Fibroblast of peridontal ligament (primary cell): ENCODE measurements around the gene NKTR.
A peak's percentile ranks its signal among the peaks of the same experiment; 100 is the strongest.
"Not testable (repeated sequence)": the region's sequence is repeated elsewhere in the genome, so short reads cannot be mapped to it uniquely, and the experiment has no call there.

Source experiments
- DNase-seq: peaks from one replicate; pipeline ENCODE4 v3.0.0-alpha.2; 2010; ENCODE audit errors: extremely low read depth

Gene NKTR

DNA sequence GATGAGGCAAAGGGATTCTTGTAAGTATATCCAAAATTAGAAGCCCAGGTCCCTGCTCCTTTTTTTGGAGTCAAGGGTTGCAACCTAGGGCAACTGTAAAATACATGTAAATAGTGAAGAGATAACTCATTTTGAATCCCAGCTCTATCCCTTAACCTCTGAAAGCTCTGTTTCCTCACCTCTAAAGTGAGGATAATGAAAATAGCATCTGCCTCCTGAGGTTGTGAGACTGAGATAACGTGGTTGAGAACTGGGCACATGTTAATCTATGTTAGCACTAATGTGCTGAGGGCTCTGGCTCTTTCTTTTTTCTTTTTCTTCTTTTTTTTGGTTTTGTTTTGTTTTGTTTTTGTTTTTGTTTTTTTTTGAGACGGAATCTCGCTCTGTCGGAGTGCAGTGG is 4.8 kb upstream of the NKTR start:
- no peak for DNase-seq

DNA sequence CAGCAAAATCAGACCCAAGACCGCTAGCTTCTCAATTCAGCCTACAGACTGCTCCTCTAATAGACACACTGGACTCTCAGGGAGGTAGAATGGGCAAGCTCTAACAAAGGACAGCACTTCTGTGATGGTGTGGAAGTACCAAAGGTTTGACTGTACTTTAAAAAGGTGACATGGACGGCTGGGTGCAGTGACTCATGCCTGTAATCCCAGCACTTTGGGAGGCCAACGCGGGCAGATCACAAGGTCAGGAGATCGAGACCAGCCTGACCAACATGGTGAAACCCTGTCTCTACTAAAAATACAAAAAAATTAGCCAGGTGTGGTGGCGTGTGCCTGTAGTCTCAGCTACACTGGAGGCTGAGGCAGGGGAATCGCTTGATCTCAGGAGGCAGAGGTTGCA is 3.4 kb upstream of the NKTR start:
- DNase-seq = not testable (repeated sequence)

DNA sequence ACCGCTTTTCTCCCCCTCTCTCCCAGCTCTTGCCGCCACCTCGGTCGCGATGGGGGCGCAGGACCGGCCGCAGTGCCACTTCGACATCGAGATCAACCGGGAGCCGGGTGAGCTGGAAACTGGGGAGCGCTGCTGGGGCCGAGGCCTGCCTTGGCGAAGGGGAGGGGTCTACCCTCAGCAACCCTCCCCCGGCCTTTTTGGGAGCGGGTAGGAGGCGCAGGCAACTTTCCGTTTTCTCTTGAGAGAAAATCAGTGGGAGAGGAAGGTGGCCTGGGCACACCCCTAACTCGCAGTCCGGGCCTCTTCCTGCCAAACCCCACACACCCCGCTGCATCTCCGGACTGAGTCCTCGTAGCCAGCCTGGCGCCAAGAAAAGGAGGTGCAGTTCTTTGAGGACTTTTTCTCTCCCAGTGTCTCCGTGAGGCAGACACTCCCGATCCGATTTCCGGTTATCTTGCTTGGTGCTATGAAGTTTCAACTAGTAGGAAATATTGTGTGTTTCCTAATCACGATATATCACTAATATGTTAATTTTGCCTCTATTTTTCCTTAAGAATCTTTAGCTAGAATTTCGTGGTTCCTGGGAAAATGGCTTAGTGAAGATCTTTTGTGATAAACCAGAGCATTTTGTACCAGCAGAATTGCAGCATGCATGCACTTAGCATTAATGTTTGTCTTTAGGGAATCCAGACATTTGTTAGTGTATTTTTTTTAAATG is 631 bp downstream of the NKTR start:
- DNase-seq = peak; percentile 54

DNA sequence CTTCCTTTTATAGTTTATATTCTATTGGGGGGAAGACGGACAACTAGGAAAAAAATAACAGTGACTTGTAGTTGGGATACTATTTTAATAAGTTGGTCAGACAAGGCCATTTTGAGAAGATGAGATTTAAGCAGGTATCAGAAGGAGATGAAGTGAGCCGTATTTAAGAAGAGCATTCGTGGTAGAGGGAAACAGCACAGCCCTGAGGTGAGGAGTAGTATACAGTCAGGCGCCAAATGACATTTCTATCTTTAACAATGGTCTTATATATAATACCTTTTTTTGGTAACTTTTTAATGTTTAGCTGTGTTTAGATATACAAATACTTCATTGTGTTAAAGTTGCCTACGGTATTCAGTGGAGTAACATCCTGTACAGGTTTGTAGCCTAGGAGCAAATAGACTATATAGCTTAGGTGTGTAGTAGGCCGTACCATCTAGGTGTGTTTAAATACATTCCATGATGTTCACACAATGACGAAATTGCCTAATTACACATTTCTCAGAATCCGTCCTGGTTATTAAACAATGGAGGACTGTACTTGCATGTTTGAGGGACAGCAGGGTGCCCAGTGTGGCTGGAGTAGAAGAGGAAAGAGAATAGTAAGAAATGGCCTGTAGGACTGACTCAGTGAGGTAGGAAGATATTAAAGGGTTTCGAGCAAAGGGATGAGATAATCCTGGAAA is 1.6 kb downstream of the NKTR start:
- DNase-seq = no peak

DNA sequence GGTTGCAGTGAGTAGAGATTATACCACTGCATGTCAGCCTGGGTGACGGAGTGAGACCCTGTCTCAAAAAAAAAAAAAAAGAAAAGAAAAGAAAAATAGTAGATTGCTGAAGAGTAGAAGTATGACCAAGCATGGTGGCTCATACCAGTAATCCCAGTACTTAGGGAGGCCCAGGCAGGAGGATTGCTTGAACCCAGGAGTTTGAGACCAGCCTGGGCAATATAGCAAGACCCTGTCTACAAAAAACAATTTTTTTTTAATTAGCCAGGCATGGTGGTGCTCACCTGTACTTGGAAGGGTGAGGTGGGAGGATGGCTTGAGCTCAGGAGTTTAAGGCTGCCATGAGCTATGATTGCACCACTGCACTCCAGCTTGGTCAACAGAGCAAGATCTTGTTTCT is 2.5 kb downstream of the NKTR start:
- DNase-seq = no peak

DNA sequence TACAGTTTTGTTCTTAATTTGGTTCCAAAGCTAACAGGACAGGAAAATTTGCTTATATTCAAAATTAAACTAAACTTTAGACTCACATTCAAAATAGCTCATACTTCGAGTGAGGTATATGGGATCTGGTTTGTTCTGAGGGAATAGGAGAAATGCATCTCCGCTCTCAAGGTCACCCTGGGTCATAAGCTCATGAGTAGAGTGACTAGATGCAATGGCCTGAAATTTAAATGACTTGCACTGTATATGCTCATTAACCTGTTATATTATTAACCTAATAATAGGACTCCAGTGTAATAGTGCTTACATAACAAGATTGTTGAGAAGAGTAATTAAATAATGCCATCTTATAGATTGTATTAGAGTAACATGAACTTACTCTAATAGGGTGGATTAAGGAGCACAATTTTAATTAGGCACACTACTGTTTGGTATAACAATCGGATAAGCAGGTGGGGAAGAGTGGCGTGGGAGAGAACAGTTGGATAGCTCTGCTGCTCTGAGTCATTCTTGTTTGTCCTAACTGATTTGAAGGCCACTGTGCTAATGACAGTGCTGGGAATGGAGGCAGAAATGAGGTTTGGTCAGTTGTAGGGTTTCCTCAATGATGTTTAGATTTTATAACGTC is 5.2 kb downstream of the NKTR start:
- DNase-seq = no peak

DNA sequence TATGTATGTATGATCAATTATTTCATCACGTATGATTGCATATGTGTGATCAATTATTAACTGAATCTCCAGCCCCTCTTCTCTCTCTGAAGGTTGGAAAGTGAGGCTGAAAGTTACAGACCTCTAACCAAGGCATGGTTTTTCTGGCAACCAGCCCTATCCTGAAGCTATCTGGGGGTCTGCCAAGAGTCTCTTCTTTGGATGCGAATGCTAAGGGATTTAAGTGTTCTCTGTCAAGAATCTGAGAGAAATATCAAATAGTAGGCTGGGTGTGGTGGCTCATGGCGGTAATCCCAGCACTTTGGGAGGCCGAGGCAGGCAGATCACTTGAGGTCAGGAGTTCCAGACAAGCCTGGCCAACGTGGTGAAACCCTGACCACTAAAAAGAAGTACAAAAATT is 8.1 kb downstream of the NKTR start:
- peak; percentile 33 for DNase-seq

DNA sequence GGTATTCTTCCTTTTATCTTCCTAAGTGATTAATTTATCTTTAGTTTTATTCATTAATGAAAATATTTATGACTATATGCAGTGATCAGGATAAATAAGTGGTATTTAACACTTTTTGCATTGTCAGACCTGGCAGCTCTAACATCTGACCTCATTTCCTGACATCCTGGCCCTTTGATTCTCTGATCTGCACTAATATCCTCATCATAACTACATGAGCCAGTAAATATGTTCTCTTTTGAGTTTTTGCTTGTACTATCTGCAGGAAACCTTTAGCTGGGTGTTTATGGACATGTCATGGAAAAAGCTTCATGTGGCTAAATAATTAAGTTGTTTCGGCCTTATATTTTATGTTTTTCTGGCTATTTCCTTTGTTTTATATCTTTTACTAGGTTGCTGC is 10.5 kb downstream of the NKTR start:
- no peak for DNase-seq

DNA sequence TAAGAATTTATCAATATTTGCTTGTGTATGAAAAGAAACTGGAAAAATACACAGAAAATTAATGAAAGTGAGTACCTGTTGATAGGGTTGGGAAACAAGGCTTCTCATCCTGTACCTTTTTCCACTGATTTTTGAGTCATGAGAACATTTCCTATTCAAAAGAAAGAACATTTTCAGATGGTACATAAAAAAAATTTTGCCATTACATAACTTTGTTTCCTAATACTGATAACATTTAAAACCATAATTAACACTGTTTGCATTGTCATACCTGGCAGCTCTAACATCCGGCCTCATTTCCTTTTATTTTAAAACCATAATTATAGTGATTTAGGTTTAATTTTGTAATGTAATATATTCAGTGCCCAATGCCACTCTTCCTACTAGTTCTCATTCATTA is 11.7 kb downstream of the NKTR start:
- DNase-seq = no peak

DNA sequence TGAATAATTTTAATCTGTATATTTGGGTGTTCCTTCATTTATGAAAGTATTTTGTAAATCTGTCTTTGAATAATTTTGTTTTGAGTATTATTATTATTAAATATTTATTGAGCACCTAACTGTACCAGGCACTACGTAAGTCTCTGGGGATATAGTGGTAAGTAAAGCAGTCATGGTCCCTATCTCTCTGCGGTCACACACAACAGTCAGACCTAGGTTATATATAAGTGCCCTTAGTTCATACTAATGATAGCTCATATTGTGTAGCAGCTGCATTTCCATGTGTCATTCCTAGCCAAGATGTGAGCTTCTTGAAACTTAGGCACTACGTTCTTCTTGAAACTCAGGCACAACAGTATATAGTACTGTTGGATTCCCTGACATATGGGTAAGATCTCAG is 12.4 kb downstream of the NKTR start:
- no peak for DNase-seq

DNA sequence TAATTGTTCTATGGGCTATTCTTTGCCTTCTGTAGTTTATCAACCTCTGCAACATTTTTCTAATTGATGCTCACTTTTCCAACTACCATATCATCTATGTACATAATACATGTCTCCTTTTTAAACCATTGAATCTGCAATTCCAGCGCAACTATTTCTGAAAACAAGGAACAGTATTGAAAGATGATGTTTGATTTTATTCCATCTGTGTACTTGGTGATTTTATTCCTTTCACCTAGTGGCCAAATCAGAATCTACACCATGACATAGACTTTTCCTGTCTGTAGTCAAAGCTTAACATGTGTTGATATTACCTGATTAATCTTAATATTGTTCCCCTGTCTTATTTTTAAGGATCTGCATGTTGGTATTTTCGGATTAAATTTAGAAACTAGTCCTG is 13.0 kb downstream of the NKTR start:
- DNase-seq = no peak

DNA sequence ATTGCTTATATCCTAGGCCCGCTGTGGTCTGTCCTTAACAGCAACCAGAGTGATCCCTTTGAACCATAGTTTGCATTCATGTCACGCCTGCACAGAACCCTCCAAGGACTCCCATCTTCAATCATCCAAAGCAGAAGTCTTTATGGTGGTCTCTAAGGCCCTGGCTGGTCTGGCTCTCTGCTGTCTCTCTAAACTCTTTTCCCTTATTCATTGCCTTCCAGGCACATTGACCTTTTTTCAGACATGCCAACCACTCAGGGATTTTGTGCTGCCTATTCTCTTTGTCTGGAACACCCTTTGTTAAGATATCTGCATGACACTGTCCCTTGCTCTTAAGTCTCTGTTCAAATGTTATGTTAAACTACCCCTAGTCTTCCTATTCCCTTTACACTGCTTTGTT is 31.1 kb downstream of the NKTR start:
- no peak for DNase-seq

DNA sequence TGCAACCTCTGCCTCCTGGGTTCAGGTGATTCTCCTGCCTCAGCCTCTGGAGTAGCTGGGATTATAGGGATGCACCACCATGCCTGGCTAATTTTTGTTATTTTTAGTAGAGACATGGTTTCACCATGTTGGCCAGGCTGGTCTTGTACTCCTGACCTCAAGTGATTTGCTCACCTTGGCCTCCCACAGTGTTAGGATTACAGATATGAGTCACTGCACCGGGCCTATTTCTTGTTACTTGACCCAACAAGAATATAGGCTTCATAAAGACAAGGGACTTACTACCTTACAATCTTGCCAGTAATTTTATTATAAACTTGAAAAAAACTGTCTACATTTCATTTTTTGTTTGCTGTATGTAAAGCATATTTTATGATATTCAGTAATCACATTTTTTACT is 31.7 kb downstream of the NKTR start:
- DNase-seq = no peak

DNA sequence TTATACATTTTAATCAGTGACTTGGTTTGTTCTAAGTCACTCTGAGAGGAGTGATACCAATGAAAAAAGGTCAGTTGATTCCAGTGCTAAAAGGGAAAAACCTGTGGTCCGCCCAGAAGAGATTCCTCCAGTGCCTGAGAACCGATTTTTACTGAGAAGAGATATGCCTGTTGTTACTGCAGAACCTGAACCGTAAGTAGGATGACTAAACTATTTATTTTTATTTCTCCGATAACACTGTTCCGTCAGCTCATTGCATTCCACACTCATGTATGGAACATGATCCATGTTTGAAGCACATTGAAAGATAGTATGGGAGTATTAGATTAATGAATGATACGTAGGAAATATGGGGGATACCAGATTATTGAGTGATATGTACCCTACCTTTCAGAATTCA is 33.1 kb downstream of the NKTR start:
- no peak for DNase-seq

DNA sequence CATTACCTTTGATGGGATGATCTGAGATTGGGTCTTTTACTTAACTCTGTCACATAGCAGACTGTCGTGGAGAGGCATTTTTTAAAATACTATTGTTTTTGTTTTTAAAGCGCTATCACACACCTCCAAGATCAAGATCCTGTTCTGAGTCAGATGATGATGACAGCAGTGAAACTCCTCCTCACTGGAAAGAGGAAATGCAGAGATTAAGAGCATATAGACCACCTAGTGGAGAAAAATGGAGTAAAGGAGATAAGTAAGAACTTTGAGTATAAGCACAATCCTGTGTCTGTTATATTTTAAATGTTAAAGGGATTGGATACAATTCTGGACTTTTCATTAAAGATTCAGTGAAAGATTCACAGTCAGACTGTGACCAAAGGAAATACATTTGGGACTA is 34.6 kb downstream of the NKTR start:
- DNase-seq = peak; percentile 19

DNA sequence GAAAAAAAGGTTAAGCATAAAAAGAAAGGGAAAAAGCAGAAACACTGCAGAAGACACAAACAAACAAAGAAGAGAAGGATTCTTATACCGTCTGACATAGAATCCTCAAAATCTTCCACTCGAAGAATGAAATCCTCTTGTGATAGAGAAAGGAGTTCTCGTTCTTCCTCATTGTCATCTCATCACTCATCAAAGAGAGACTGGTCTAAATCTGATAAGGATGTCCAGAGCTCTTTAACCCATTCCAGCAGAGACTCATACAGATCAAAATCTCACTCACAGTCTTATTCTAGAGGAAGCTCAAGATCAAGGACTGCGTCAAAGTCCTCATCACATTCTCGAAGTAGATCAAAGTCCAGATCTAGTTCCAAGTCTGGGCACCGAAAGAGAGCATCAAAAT is 36.5 kb downstream of the NKTR start:
- no peak for DNase-seq

DNA sequence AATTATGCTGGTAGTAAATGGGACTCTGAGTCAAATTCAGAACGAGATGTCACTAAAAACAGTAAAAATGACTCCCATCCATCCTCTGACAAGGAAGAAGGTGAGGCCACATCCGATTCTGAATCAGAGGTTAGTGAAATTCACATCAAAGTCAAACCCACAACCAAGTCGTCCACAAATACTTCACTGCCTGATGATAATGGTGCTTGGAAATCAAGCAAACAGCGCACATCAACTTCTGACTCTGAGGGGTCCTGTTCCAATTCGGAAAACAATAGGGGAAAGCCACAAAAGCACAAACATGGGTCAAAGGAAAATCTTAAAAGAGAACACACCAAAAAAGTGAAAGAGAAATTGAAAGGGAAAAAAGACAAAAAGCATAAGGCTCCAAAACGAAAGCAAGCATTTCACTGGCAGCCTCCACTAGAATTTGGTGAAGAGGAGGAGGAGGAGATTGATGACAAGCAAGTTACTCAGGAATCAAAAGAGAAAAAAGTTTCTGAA is 37.9 kb downstream of the NKTR start:
- peak; percentile 55 for DNase-seq

DNA sequence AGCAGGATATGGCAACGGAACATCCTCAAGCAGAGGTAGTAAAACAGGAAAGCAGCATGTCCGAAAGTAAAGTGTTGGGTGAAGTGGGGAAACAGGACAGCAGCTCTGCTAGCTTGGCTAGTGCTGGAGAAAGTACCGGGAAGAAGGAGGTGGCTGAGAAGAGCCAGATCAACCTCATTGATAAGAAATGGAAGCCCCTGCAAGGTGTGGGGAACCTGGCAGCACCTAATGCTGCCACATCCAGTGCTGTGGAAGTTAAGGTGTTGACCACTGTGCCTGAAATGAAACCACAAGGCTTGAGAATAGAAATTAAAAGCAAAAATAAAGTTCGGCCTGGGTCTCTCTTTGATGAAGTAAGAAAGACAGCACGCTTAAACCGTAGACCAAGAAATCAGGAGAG is 38.7 kb downstream of the NKTR start:
- no peak for DNase-seq

DNA sequence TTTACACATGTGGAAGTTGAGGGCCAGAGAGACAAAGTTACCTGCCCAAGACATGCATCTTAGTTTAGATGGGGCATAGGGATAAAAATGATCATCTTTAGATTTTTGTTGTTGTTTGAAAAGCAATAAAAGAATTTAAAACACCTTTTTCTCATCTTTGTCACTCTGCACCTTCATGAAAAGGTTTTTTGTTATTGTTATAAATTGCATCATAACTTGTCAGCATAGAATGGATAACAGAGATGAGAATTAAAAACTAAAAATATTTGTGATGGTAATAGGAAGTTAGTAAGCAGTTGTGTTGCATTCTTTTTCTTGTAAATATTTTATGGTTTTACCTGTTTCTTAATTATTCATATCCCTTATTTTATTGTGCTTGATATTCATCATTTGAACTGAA is 39.6 kb downstream of the NKTR start:
- DNase-seq = no peak

DNA sequence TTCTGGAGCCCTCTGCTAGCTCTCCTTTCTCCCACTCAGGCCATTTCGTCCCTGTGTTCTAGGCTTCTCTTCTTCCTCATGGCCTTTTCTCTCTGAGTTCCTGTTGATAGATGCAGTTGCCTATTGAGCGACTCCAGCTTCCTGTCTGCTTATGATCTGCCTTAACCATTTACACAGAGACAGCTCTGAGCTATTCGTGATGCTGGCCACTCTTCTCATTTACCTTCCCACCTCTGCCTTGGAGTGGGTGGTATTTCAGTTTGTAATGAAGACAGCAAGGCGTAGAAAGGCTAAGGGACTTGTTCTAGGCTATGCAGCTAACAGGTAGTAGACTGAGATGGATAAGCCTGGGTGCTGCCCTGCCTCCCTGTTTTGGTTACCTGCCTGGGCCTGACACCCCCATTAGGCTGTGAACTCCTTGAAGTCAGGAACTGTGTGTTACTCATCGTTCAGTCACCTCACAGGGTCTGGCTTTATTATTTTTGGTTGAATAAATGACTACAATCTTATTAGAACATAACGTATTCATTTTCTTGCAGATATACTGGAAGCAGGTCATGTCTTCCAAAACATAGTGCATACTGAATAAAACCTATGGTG is 40.4 kb downstream of the NKTR start:
- no peak for DNase-seq

DNA sequence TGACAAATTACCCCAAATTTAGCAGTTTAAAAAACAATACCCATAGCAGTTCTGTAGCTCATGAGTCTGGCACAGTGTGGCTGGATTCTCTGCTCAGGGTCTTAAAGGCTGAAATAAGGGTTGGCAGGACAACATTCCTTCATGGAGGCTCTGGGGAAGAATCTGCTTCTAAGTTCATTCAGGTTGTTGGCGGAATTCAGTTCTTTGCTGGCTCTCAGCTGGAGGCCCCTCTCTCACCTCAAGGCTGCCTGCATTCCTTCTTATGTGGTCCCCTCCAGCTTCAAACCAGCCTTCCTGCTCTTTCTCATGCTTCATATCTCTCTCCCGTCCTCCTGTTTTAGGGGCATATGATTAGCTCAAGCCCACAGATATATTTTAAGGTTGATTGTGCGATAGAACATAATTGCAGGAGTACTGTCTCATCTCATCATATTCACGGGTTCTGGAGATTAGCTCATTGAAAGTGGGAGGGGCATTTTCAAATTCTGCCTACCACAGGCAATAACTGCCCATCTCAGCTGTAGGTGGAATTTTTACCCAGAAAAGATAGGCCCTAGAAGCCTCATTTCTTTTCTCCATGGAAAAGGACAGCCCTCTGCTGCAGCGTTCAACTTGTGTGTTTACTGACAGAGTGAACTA is 47.5 kb downstream of the NKTR start:
- DNase-seq = no peak

DNA sequence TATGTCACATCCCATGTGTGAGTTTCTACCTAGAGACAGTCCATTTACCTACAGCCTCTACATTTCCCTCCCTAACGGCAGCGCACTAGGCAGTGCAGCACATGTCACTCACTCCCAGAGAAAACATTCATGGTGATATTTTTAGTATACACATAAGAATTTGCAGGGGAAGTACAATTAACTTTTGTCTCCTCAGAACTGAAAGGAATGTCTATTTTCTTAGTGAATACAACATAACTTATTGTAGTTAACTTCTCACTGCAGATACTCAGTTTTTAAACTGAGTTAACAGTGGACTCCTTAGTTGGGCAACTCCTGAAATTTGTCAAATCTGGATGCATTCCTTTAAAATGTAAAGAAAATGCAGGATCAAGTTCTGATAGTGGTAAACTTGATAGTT is 48.5 kb downstream of the NKTR start:
- DNase-seq = no peak
